Loucy (cell line): Measurements from ENCODE around the gene KIF4A.

Source experiments
- H2AFZ ChIP-seq: fragments of 200-600 bp; sonication (generic); 2 replicates; pipeline ENCODE4 v1.6.0; 2016; ENCODE audit warnings: antibody characterized with exemption, mild to moderate bottlenecking, low read length, moderate library complexity
- H3F3A ChIP-seq: fragments of 200-600 bp; 2 replicates; pipeline ENCODE4 v1.6.0; 2016; ENCODE audit warnings: antibody characterized with exemption, low read depth, mild to moderate bottlenecking
- H3K27me3 ChIP-seq: fragments of 200-600 bp; sonication (generic); 2 replicates; pipeline ENCODE4 v1.6.1; 2014; ENCODE audit warnings: low read length, mild to moderate bottlenecking; ENCODE audit not compliant: insufficient read depth, poor library complexity, severe bottlenecking
- H3K36me3 ChIP-seq: fragments of 200-600 bp; sonication (generic); 2 replicates; pipeline ENCODE4 v1.6.1; 2016; ENCODE audit warnings: low read length; ENCODE audit not compliant: insufficient read depth
- H3K4me1 ChIP-seq: fragments of 200-600 bp; sonication (generic); 2 replicates; pipeline ENCODE4 v1.5.1; 2014; ENCODE audit warnings: low read length, mild to moderate bottlenecking; ENCODE audit not compliant: insufficient read depth, poor library complexity, severe bottlenecking
- H3K4me2 ChIP-seq: fragments of 200-600 bp; sonication (generic); 2 replicates; pipeline ENCODE4 v1.6.0; 2014; ENCODE audit warnings: antibody characterized with exemption, low read length, low read depth, mild to moderate bottlenecking; ENCODE audit not compliant: poor library complexity, severe bottlenecking
- H3K4me3 ChIP-seq: fragments of 200-600 bp; sonication (generic); 2 replicates; pipeline ENCODE4 v1.5.1; 2014; ENCODE audit warnings: low read length, mild to moderate bottlenecking, mixed read lengths; ENCODE audit not compliant: poor library complexity, severe bottlenecking
- H3K79me2 ChIP-seq: fragments of 200-600 bp; sonication (generic); 2 replicates; pipeline ENCODE4 v1.6.1; 2014; ENCODE audit warnings: low read length; ENCODE audit not compliant: insufficient read depth
- H3K9ac ChIP-seq: fragments of 200-600 bp; sonication (generic); 2 replicates; pipeline ENCODE4 v1.6.0; 2014; ENCODE audit warnings: mild to moderate bottlenecking, low read depth, low read length, moderate library complexity; ENCODE audit not compliant: poor library complexity, severe bottlenecking
- H3K9me2 ChIP-seq: fragments of 200-600 bp; sonication (generic); replicated peaks from 2 replicates; pipeline ENCODE4 v1.6.1; 2016; ENCODE audit warnings: low read depth, low read length, mixed read lengths
- H3K9me3 ChIP-seq: fragments of 200-600 bp; sonication (generic); 2 replicates; pipeline ENCODE4 v1.6.1; 2014; ENCODE audit warnings: mild to moderate bottlenecking, antibody characterized with exemption, low read length, low read depth; ENCODE audit not compliant: insufficient read depth
- H4K20me1 ChIP-seq: fragments of 200-600 bp; sonication (generic); 2 replicates; pipeline ENCODE4 v1.6.0; 2014; ENCODE audit warnings: antibody characterized with exemption, low read length, mild to moderate bottlenecking; ENCODE audit not compliant: insufficient read depth, poor library complexity, severe bottlenecking
- EZH2phosphoT487 ChIP-seq: fragments of 200-600 bp; IDR thresholded peaks from 2 replicates; pipeline ENCODE4 v1.6.1; 2018; ENCODE audit warnings: antibody characterized with exemption, mild to moderate bottlenecking, moderate library complexity, borderline replicate concordance
- TF ChIP-seq, protein P1 (sequence below): fragments of 200-600 bp; sonication (generic); conservative IDR thresholded peaks from 2 replicates; pipeline ENCODE4 v1.5.1; 2014; ENCODE audit warnings: mild to moderate bottlenecking, antibody characterized with exemption, low read length

KIF4A gene

DNA sequence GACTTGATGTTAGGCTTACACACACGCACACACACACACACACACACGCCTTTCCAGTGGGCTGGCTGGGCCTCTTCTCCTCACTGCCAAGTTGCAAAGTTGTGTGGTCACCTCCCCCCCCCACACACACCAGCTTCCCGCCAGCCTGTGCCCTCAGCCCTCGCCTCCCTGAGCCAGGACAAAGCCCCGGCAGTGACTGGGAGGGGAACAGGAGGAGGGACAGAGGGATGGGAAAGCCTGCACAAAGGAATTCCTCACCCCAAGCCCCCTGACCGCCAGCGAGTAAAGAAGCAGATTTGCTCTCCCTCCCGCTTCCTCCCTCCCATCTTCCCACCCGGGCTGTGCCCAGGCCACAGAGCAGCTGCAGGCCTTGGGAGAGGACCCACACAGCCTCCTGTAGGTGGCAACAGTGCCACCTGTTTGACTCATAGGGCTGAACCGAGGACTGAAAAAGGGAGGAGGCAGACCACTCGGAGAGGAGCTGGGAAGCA lies 133.0 kb downstream of the KIF4A start, which contains the start of gene GDPD2:
Gene GDPD2 (plus strand): TSS at position 464 of the 491 bp plus-strand sequence. CDS start 1,671 bp downstream, outside the sequence.
- H3K4me2 ChIP-seq = no peak within 1 kb of the TSS
- no peaks in the 10 kb centered on the region for H3F3A ChIP-seq
- no peak within 1 kb of the TSS for H2AFZ ChIP-seq
- H3K9me3 ChIP-seq = no peaks in the 10 kb centered on the region
- no peak within 1 kb of the TSS for H3K4me3 ChIP-seq
- no peaks in the 10 kb centered on the region for H3K9me2 ChIP-seq
- no peaks in the 10 kb centered on the region for H3K79me2 ChIP-seq
- no peak for TF ChIP-seq EZH2phosphoT487
- TF ChIP-seq, protein P1, sequence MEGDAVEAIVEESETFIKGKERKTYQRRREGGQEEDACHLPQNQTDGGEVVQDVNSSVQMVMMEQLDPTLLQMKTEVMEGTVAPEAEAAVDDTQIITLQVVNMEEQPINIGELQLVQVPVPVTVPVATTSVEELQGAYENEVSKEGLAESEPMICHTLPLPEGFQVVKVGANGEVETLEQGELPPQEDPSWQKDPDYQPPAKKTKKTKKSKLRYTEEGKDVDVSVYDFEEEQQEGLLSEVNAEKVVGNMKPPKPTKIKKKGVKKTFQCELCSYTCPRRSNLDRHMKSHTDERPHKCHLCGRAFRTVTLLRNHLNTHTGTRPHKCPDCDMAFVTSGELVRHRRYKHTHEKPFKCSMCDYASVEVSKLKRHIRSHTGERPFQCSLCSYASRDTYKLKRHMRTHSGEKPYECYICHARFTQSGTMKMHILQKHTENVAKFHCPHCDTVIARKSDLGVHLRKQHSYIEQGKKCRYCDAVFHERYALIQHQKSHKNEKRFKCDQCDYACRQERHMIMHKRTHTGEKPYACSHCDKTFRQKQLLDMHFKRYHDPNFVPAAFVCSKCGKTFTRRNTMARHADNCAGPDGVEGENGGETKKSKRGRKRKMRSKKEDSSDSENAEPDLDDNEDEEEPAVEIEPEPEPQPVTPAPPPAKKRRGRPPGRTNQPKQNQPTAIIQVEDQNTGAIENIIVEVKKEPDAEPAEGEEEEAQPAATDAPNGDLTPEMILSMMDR = peak; percentile 35; the same call in 1 of the 2 replicates
- H3K9ac ChIP-seq = no peak within 1 kb of the TSS
- H3K4me1 ChIP-seq = no peaks in the 10 kb centered on the region
- no peaks in the 10 kb centered on the region for H3K27me3 ChIP-seq
- no peaks in the 10 kb centered on the region for H4K20me1 ChIP-seq
- H3K36me3 ChIP-seq = peaks cover 33% of the 10 kb centered on the region; the same call in 1 of the 2 replicates

DNA sequence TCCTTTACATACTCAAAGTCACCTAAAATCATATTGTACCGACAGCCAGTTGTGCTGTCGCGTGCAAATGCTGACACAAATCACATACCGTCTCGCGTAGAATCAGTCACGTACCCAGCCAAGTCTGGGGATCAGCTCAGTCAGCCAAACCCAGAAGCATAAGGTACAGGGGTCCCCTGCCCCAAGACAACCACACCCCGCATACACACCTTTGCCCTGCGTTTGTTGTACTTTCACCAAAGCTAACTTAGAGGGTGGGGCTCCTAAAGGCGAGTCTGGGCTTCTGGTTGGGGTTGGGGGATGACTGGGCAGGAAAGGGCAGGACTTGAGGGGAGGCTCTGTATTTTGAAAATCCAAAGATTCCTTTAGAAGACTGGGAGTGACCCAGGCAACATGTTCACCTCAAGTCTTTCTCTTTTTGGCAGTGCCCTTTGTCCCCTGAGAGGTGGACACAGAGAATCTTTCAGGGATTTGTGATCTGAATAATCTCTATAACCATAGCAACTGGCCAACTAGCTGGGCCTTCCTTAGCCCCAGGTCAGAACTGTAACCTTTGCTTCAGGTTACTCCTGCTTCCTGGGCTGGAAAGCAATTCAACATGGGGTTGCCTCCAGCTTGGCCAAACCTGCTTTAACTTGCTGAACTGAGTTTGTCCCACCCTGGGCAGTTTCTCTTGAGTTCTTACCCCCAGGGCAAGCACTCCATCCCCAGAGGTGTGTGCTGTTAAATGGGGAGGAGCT lies 134.2 kb downstream of the KIF4A start:
- TF ChIP-seq, protein P1 = no peak
- no peak for TF ChIP-seq EZH2phosphoT487
- H3K4me3 ChIP-seq = no peak overlapping the region

DNA sequence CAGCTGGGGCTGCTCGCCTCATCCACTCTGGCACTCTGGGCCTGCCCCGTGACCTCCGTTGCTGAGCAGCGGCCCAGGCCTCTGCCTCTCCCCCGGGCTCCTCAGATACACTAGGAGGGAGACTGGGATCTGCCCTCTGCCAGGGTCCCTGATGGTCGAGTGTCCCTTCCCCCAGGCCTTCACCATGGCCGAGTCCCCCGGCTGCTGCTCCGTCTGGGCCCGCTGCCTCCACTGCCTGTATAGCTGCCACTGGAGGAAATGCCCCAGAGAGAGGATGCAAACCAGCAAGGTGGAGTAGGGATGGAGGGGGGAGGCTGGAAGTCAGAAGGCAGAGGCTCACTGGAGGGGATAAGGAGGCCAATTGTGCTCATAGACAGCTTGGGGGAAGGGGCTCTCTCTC lies 134.9 kb downstream of the KIF4A start:
- Histone ChIP-seq H3K9me2 (no peaks in the 10 kb centered on the region), H3K4me3 (no peak overlapping the region), H3K4me2 (no peak overlapping the region), H4K20me1 (no peaks in the 10 kb centered on the region), H3F3A (no peaks in the 10 kb centered on the region), H2AFZ (no peak overlapping the region), H3K9ac (no peak overlapping the region), H3K9me3 (no peaks in the 10 kb centered on the region), H3K36me3 (peaks cover 16% of the 10 kb centered on the region; the same call in 1 of the 2 replicates), H3K79me2 (no peaks in the 10 kb centered on the region), H3K27me3 (no peaks in the 10 kb centered on the region), H3K4me1 (no peaks in the 10 kb centered on the region)
- TF ChIP-seq, protein P1 = no peak
- no peak for TF ChIP-seq EZH2phosphoT487

More for the DNA sequence above, 134.2 kb downstream of the KIF4A start:
- H3K4me2 ChIP-seq = no peak overlapping the region
- H4K20me1 ChIP-seq = no peaks in the 10 kb centered on the region
- no peaks in the 10 kb centered on the region for H3F3A ChIP-seq
- no peaks in the 10 kb centered on the region for H3K9me3 ChIP-seq
- no peaks in the 10 kb centered on the region for H3K4me1 ChIP-seq
- H2AFZ ChIP-seq = no peak overlapping the region
- H3K9ac ChIP-seq = no peak overlapping the region
- H3K36me3 ChIP-seq = peaks cover 23% of the 10 kb centered on the region; the same call in 1 of the 2 replicates
- no peaks in the 10 kb centered on the region for H3K79me2 ChIP-seq
- H3K9me2 ChIP-seq = no peaks in the 10 kb centered on the region
- no peaks in the 10 kb centered on the region for H3K27me3 ChIP-seq
